IMR-90 (cell line): ENCODE data around the gene HPS6. TPM values are rescaled to one million over a fixed set of nuclear protein-coding genes. Genes with fewer than 3 reads are reported as not detected.

Experiments
- ATAC-seq: fragments of 200-7000 bp; cut with Tn5 transposase; 2 replicates; pipeline ENCODE4 v1.9.1; 2020; ENCODE audit warnings: low read depth, mild to moderate bottlenecking, moderate library complexity
- BruUV-seq: library from RNA; stranded (reverse); fragments of 400-500 nt; replicated peaks from 2 replicates; lab custom pipeline; 2021; lab: Mats Ljungman, UMichigan
- CTCF ChIA-PET: fragments of 300-600 bp; formaldehyde crosslinking; extraction: SDS; loops from one replicate; lab custom pipeline; 2021; ENCODE audit warnings: antibody characterized with exemption; lab: Yijun Ruan, JAX
- POLR2A ChIA-PET: fragments of 300-600 bp; sonication (Branson Sonifier 250); formaldehyde crosslinking; loops from one replicate; lab custom pipeline; 2022; ENCODE audit warnings: antibody characterized with exemption; ENCODE audit not compliant: unreplicated experiment; lab: Charles Lee
- DNase-seq: peaks from one replicate; pipeline ENCODE4 v3.0.0; 2013
- H2AFZ ChIP-seq: replicated peaks from 2 replicates; pipeline ENCODE3; 2013; ENCODE audit warnings: low read length, mild to moderate bottlenecking; ENCODE audit not compliant: poor library complexity
- H2AK5ac ChIP-seq: 2 replicates; pipeline ENCODE4 v1.6.1; 2013; ENCODE audit warnings: low read depth, low read length, inconsistent platforms
- H2AK9ac ChIP-seq: replicated peaks from 2 replicates; pipeline ENCODE3; 2013; ENCODE audit warnings: mild to moderate bottlenecking, low read depth, low read length, moderate library complexity; ENCODE audit not compliant: poor library complexity
- H2BK120ac ChIP-seq: 2 replicates; pipeline ENCODE4 v1.6.1; 2013; ENCODE audit warnings: low read depth, low read length, inconsistent platforms
- H2BK15ac ChIP-seq: 3 replicates; pipeline ENCODE4 v1.6.1; 2013; ENCODE audit warnings: low read depth, low read length, inconsistent platforms
- H2BK20ac ChIP-seq: 2 replicates; pipeline ENCODE4 v1.6.1; 2013; ENCODE audit warnings: low read depth, mild to moderate bottlenecking, inconsistent platforms, low read length, moderate library complexity
- H2BK5ac ChIP-seq: 2 replicates; pipeline ENCODE4 v1.6.1; 2013; ENCODE audit warnings: mild to moderate bottlenecking, low read depth, low read length, inconsistent platforms; ENCODE audit not compliant: poor library complexity, severe bottlenecking
- H3K14ac ChIP-seq: replicated peaks from 2 replicates; pipeline ENCODE4 v1.6.1; 2013; ENCODE audit warnings: low read depth, low read length, inconsistent platforms
- H3K18ac ChIP-seq: 2 replicates; pipeline ENCODE4 v1.6.1; 2013; ENCODE audit warnings: low read depth, low read length, control low read depth
- H3K23ac ChIP-seq: 2 replicates; pipeline ENCODE4 v1.6.1; 2013; ENCODE audit warnings: low read depth, low read length, inconsistent platforms
- H3K27ac ChIP-seq: 2 replicates; pipeline ENCODE4 v1.5.1; 2013; ENCODE audit warnings: mild to moderate bottlenecking, control low read depth, low read length; ENCODE audit not compliant: insufficient read depth
- H3K27me3 ChIP-seq: 2 replicates; pipeline ENCODE4 v1.6.1; 2013; ENCODE audit warnings: low read length; ENCODE audit not compliant: control insufficient read depth, insufficient read depth
- H3K36me3 ChIP-seq: 2 replicates; pipeline ENCODE4 v1.6.1; 2013; ENCODE audit warnings: low read length, mixed read lengths; ENCODE audit not compliant: control insufficient read depth, insufficient read depth
- H3K4ac ChIP-seq: 2 replicates; pipeline ENCODE4 v1.6.1; 2013; ENCODE audit warnings: low read depth, low read length, inconsistent platforms
- H3K4me1 ChIP-seq: 2 replicates; pipeline ENCODE4 v1.6.1; 2013; ENCODE audit warnings: low read length, mixed read lengths; ENCODE audit not compliant: control insufficient read depth, insufficient read depth
- H3K4me2 ChIP-seq: 2 replicates; pipeline ENCODE4 v1.6.1; 2013; ENCODE audit warnings: low read depth, mild to moderate bottlenecking, control low read depth, low read length, moderate library complexity
- H3K4me3 ChIP-seq: 2 replicates; pipeline ENCODE4 v1.5.1; 2013; ENCODE audit warnings: low read depth, mild to moderate bottlenecking, control low read depth, low read length, moderate library complexity; ENCODE audit not compliant: insufficient read depth
- H3K56ac ChIP-seq: 2 replicates; pipeline ENCODE4 v1.6.1; 2013; ENCODE audit warnings: low read length, inconsistent platforms; ENCODE audit not compliant: insufficient read depth; ENCODE audit errors: extremely low read depth
- H3K79me1 ChIP-seq, 2 experiments: 2 replicates each; pipeline ENCODE4 v1.6.1; 2013; ENCODE audit warnings: low read length in 2 of 2, inconsistent platforms in 1 of 2, low read depth in 1 of 2
- H3K9ac ChIP-seq: 2 replicates; pipeline ENCODE4 v1.6.1; 2013; ENCODE audit warnings: low read depth, low read length, control low read depth
- H3K9me1 ChIP-seq: 2 replicates; pipeline ENCODE4 v1.6.1; 2013; ENCODE audit warnings: low read length, inconsistent platforms; ENCODE audit not compliant: insufficient read depth
- H3K9me3 ChIP-seq: 2 replicates; pipeline ENCODE4 v1.6.1; 2013; ENCODE audit warnings: low read length; ENCODE audit not compliant: control insufficient read depth, insufficient read depth
- H4K20me1 ChIP-seq: 2 replicates; pipeline ENCODE4 v1.6.1; 2013; ENCODE audit warnings: low read length, inconsistent platforms; ENCODE audit not compliant: insufficient read depth
- H4K5ac ChIP-seq: 2 replicates; pipeline ENCODE4 v1.6.1; 2013; ENCODE audit warnings: mild to moderate bottlenecking, low read depth, low read length, control low read depth
- H4K8ac ChIP-seq, 2 experiments: 2 replicates each; pipeline ENCODE4 v1.6.1; 2013; ENCODE audit warnings: low read depth in 2 of 2, low read length in 2 of 2, control low read depth in 1 of 2, inconsistent platforms in 1 of 2
- H4K91ac ChIP-seq: 2 replicates; pipeline ENCODE4 v1.6.1; 2013; ENCODE audit warnings: low read depth, low read length, inconsistent platforms; ENCODE audit not compliant: insufficient read depth
- BHLHE40 ChIP-seq: fragments of 150-350 bp; IDR thresholded peaks from 2 replicates; pipeline ENCODE4 v1.6.1; 2016; ENCODE audit warnings: mild to moderate bottlenecking, low read depth, low read length
- CEBPB ChIP-seq: IDR thresholded peaks from 2 replicates; pipeline ENCODE4 v1.6.1; 2012; ENCODE audit warnings: low read depth, low read length, improper control_type of control experiment
- CHD1 ChIP-seq: IDR thresholded peaks from 2 replicates; pipeline ENCODE4 v1.6.1; 2012; ENCODE audit warnings: low read depth, low read length, improper control_type of control experiment
- NFE2L2 ChIP-seq: fragments of 150-350 bp; IDR thresholded peaks from 2 replicates; pipeline ENCODE4 v1.6.1; 2016; ENCODE audit warnings: low read depth, mild to moderate bottlenecking, low read length
- WGBS, 2 experiments: methylation state at CpG; one replicate each; pipeline versions ENCODE4 v1.1.5 to v1.1.7; 2013; ENCODE audit warnings: missing lambda C conversion rate in 2 of 2; ENCODE audit not compliant: insufficient read length in 1 of 2; ENCODE audit errors: extremely low coverage in 2 of 2; 5-methylcytosine and 5-hydroxymethylcytosine counted together
- dilution Hi-C: fragments of 300-500 bp; cut with HindIII; formaldehyde crosslinking; loops from one replicate; pipeline ENCODE4 v1.14.3; 2018; ENCODE audit warnings: low sequenced_read_pairs; ENCODE audit not compliant: unreplicated experiment
- in situ Hi-C: fragments of 300-500 bp; cut with MboI; formaldehyde crosslinking; loops from 3 replicates; pipeline ENCODE4 v1.14.3; 2019; ENCODE audit warnings: low sequenced_read_pairs, inconsistent platforms, mixed read lengths
- intact Hi-C: fragments of 100-400 bp; cut with micrococcal nuclease; formaldehyde crosslinking; loops from 2 replicates; pipeline ENCODE4 v1.10.0; 2022
- polyA plus RNA-seq, 3 experiments: library from polyadenylated mRNA; depleted of rRNA; stranded (reverse); fragments of >200 nt; gene quantifications; 2 replicates each; pipeline ENCODE4 v1.2.3, GENCODE V29; 2012; ENCODE audit warnings: low replicate concordance in 1 of 3
- total RNA-seq: library from RNA; depleted of rRNA; stranded (reverse); fragments of >200 nt; gene quantifications from 2 replicates; pipeline ENCODE4 v1.2.3, GENCODE V29; 2012
- TF ChIP-seq, protein P1 (sequence below): fragments of 150-350 bp; IDR thresholded peaks from 2 replicates; pipeline ENCODE4 v1.6.1; 2017; ENCODE audit warnings: mild to moderate bottlenecking, antibody characterized with exemption, low read length, low read depth

Gene HPS6
- total and polyA plus RNA-seq, 2 of the 4 experiments (the other 2 are of a cell fraction) = 10.5 to 23.1 TPM

DNA sequence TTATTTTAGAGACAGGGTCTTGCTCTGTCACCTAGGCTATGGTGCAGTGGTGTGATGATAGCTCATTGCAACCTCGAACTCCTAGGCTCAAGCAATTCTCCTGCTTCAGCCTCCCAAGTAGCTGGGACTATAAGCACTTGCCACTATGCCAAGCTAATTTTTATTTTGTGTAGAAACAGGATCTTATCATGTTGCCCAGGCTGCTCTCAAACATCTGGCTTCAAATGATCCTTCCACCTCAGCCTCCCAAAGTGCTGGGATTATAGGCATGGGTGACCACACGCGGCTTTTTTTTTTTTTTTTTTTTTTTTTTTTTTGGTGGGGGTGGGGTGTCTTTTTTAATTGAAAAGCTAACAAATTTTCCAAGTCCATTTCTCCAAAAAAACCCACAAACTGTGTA, 18.4 kb downstream of the HPS6 start:
- Histone ChIP-seq H3K56ac (no peak overlapping the region), H2BK15ac (no peak overlapping the region), H2BK120ac (no peak overlapping the region), H4K8ac (no peak overlapping the region), H4K91ac (no peak overlapping the region), H3K9me1 (no peaks in the 10 kb centered on the region; the same call in 1 of the 2 replicates), H4K5ac (no peak overlapping the region), H3K4me3 (no peak overlapping the region), H3K4me1 (no peaks in the 10 kb centered on the region), H3K36me3 (0 out of 2 replicates have a peak, but pooled peaks cover under 1% of the 10 kb centered on the region), H3K4ac (no peak overlapping the region), H3K23ac (no peak overlapping the region), H3K27ac (no peak overlapping the region), H3K4me2 (no peak overlapping the region), H3K79me1 (no peaks in the 10 kb centered on the region), H2AK5ac (no peak overlapping the region), H2AFZ (no peak overlapping the region), H2BK20ac (no peak overlapping the region), H2AK9ac (no peak overlapping the region), H3K9ac (no peak overlapping the region), H3K18ac (no peak overlapping the region), H2BK5ac (no peak overlapping the region), H4K20me1 (no peaks in the 10 kb centered on the region), H3K27me3 (no peaks in the 10 kb centered on the region), H3K14ac (no peak overlapping the region), H3K9me3 (no peaks in the 10 kb centered on the region)
- no peak for DNase-seq
- no peak for TF ChIP-seq NFE2L2
- no peak for TF ChIP-seq CEBPB
- TF ChIP-seq BHLHE40 = no peak
- no peak for TF ChIP-seq CHD1
- TF ChIP-seq, protein P1, sequence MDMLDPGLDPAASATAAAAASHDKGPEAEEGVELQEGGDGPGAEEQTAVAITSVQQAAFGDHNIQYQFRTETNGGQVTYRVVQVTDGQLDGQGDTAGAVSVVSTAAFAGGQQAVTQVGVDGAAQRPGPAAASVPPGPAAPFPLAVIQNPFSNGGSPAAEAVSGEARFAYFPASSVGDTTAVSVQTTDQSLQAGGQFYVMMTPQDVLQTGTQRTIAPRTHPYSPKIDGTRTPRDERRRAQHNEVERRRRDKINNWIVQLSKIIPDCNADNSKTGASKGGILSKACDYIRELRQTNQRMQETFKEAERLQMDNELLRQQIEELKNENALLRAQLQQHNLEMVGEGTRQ = no peak
- POLR2A ChIA-PET = no interaction called here
- WGBS, 2 experiments = no CpG with 5 or more reads among the region's 3 CpGs
- CTCF ChIA-PET = interaction anchor here (1.4 kb wide), 1 partner anchor 11 kb away, joined by 4 read pairs; no protein-coding TSS in a partner anchor
- BruUV-seq = no TSS peak
- in situ Hi-C loops (no loop called here), dilution Hi-C loops (no loop called here), intact Hi-C loops (no loop called here)
- no peak for ATAC-seq
